Caco-2 (cell line): ENCODE data around the gene KCNK7. TPM values are rescaled to one million over a fixed set of nuclear protein-coding genes. Genes with fewer than 3 reads are reported as not detected.
A peak's percentile ranks its signal among the peaks of the same experiment; 100 is the strongest.

Source experiments
- BruUV-seq: library from RNA; stranded (reverse); fragments of 400-500 nt; replicated peaks from 2 replicates; lab custom pipeline; 2021; lab: Mats Ljungman, UMichigan
- CTCF ChIA-PET: fragments of 300-600 bp; sonication (Branson Sonifier 250); formaldehyde crosslinking; loops from one replicate; lab custom pipeline; 2022; ENCODE audit warnings: antibody characterized with exemption; lab: Charles Lee
- POLR2A ChIA-PET: fragments of 300-600 bp; sonication (Branson Sonifier 250); formaldehyde crosslinking; loops from one replicate; lab custom pipeline; 2022; ENCODE audit warnings: antibody characterized with exemption; lab: Charles Lee
- DNase-seq, 2 experiments: peaks; one replicate each; pipeline versions ENCODE4 v3.0.0 to v3.0.0-alpha.2; 2020 to 2022
- H3K27me3 ChIP-seq: replicated peaks from 2 replicates; pipeline ENCODE4 v1.6.0; 2011; ENCODE audit warnings: low read length; ENCODE audit not compliant: control insufficient read depth, insufficient read depth
- H3K36me3 ChIP-seq: 2 replicates; pipeline ENCODE4 v1.5.1; 2011; ENCODE audit warnings: low read length; ENCODE audit not compliant: control insufficient read depth, insufficient read depth
- H3K4me1 ChIP-seq: fragments of 250-450 bp; sonication (Bioruptor Pico); 2 replicates; pipeline ENCODE4 v1.5.1; 2020; ENCODE audit warnings: mild to moderate bottlenecking
- H3K4me3 ChIP-seq: 2 replicates; pipeline ENCODE4 v1.5.1; 2011; ENCODE audit warnings: low read depth, mild to moderate bottlenecking, control low read depth, low read length
- H3K9me3 ChIP-seq: fragments of 250-450 bp; sonication (Bioruptor Pico); 2 replicates; pipeline ENCODE4 v1.5.1; 2020; ENCODE audit warnings: mild to moderate bottlenecking, moderate library complexity
- H3K27ac Mint-ChIP-seq: one replicate; pipeline ENCODE4 v1.8.0; 2022; ENCODE audit warnings: mixed read lengths; ENCODE audit not compliant: unreplicated experiment
- H3K27me3 Mint-ChIP-seq: one replicate; pipeline ENCODE4 v1.8.0; 2022; ENCODE audit warnings: mixed read lengths; ENCODE audit not compliant: insufficient read depth, unreplicated experiment
- H3K36me3 Mint-ChIP-seq: one replicate; pipeline ENCODE4 v1.8.0; 2022; ENCODE audit warnings: mild to moderate bottlenecking, mixed read lengths; ENCODE audit not compliant: insufficient read depth, unreplicated experiment
- H3K4me1 Mint-ChIP-seq: one replicate; pipeline ENCODE4 v1.8.0; 2022; ENCODE audit warnings: low read depth, mixed read lengths; ENCODE audit not compliant: unreplicated experiment
- H3K4me3 Mint-ChIP-seq: one replicate; pipeline ENCODE4 v1.8.0; 2022; ENCODE audit warnings: mild to moderate bottlenecking, moderate library complexity, mixed read lengths; ENCODE audit not compliant: unreplicated experiment
- H3K9me3 Mint-ChIP-seq: one replicate; pipeline ENCODE4 v1.8.0; 2022; ENCODE audit warnings: mixed read lengths; ENCODE audit not compliant: unreplicated experiment
- CTCF ChIP-seq, 2 experiments: fragments of 200-600 bp in 1 of 2; IDR thresholded peaks; 1 replicate in 1 of 2; 2 replicates in 1 of 2; pipeline versions ENCODE4 v1.5.1 to v1.8.0; 2011 to 2022; ENCODE audit warnings: antibody characterized with exemption in 1 of 2, control low read depth in 1 of 2, inconsistent platforms in 1 of 2, low read depth in 1 of 2, low read length in 1 of 2, mild to moderate bottlenecking in 1 of 2, moderate library complexity in 1 of 2; ENCODE audit not compliant: insufficient read depth in 1 of 2, severe bottlenecking in 1 of 2, unreplicated experiment in 1 of 2
- intact Hi-C: fragments of 100-400 bp; cut with micrococcal nuclease; formaldehyde crosslinking; loops from one replicate; pipeline ENCODE4 v1.10.0; 2022; ENCODE audit not compliant: unreplicated experiment
- total RNA-seq: library from RNA; stranded (reverse); gene quantifications from 2 replicates; pipeline ENCODE4 v1.2.3, GENCODE V29; 2022

KCNK7 gene
- total RNA-seq, 1 experiment from 2014 or later = 0.39 TPM

- Histone ChIP-seq H3K27me3 (no peaks in the 10 kb centered on the region), H3K4me1 (peaks cover 8% of the 10 kb centered on the region), H3K36me3 (peaks cover 4% of the 10 kb centered on the region), H3K9me3 (no peaks in the 10 kb centered on the region), H3K4me3 (no peak overlapping the region)
- no peak for TF ChIP-seq CTCF (IDR thresholded peaks at IDR 0.05; ENCODE audit: insufficient read depth in 1 of 2, low read depth in 1 of 2, low read length in 1 of 2, severe bottlenecking in 1 of 2, unreplicated experiment in 1 of 2)
- Mint-ChIP-seq H3K36me3 (peaks cover 73% of the 10 kb centered on the region), H3K4me1 (peaks cover 8% of the 10 kb centered on the region), H3K27ac (no peak overlapping the region), H3K4me3 (no peak overlapping the region), H3K27me3 (no peaks in the 10 kb centered on the region), H3K9me3 (no peaks in the 10 kb centered on the region)
- no TSS peak for BruUV-seq
- POLR2A ChIA-PET = no interaction called here
- CTCF ChIA-PET = no interaction called here
- intact Hi-C loops = no loop called here
- DNase-seq = no peak
These were observed 22.6 kb upstream of the KCNK7 start for GRCh38 chr11:65617990-65618751.

DNA sequence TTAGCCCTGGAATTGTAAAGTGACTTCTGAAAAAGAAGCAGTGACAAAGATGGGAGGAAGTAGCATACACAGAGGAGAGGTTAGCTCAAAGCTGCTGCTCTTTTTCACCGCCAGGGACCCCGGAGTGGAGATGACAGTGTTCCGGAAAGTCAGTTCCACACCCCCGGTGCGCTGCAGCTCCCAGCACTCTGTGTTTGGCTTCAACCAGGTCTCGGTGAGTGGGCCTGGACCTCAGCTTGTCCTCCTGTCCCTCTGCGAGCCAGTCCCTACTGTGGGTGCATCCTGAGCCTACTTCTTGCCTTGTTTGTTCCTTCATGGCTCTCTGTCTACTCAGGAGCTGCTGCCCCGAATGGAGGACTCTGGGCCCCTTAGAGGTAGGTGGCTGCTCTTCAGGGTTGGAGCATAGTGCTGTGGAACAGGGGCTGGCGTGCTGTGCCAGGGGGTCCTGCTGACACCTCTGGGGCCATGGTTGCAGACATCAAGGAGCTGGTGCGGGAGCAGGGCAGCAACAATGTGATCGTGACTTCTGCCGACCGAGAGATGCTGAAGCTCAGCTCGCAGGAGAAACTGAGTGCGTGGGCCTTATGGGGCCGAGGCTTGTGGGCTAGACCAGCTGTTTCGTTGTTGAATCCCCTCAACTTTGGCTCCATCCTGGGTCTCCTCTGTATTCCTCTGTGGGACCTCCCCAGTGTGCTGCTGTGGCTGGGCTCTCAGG, 21.7 kb upstream of the KCNK7 start:
- Mint-ChIP-seq H3K4me1 (peaks cover 12% of the 10 kb centered on the region), H3K27ac (peak overlapping the region; percentile 96), H3K36me3 (peaks cover 69% of the 10 kb centered on the region), H3K4me3 (peak overlapping the region; percentile 96), H3K27me3 (no peaks in the 10 kb centered on the region), H3K9me3 (no peaks in the 10 kb centered on the region)
- H3K4me1 ChIP-seq = peaks cover 17% of the 10 kb centered on the region
- H3K27me3 ChIP-seq = no peaks in the 10 kb centered on the region
- intact Hi-C loops = no loop called here
- no peak for DNase-seq
- no TSS peak for BruUV-seq
- CTCF ChIA-PET = no interaction called here
- no peak for TF ChIP-seq CTCF (IDR thresholded peaks at IDR 0.05; ENCODE audit: insufficient read depth in 1 of 2, low read depth in 1 of 2, low read length in 1 of 2, severe bottlenecking in 1 of 2, unreplicated experiment in 1 of 2)
- H3K9me3 ChIP-seq = no peaks in the 10 kb centered on the region
- POLR2A ChIA-PET = no interaction called here
- H3K36me3 ChIP-seq = peaks cover 6% of the 10 kb centered on the region
- H3K4me3 ChIP-seq = peak overlapping the region; percentile 85

DNA sequence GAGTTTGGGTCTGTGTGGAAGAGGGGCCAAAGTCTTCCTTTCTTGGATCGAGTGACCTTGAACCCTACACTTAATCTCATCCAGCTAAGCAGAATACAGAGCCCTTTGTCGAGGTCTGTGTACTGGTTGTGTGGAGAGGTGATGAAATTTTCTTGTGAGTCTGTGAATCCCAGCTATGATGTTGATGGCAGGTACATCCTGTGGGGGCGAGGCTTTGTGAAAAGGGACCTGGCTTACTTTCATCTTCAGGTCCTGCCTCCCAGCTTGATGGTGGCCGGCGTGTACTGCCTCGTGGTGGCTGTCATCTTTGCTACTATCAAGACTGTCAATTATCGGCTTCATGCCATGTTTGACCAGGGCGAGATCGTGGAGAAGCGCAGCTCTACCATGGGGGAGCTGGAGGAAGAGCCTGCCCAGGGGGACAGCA, 21.0 kb upstream of the KCNK7 start:
- CTCF ChIA-PET = no interaction called here
- BruUV-seq = TSS peak; percentile 10
- peaks cover 8% of the 10 kb centered on the region for H3K36me3 ChIP-seq
- H3K4me3 ChIP-seq = peak overlapping the region; percentile 85
- peaks cover 20% of the 10 kb centered on the region for H3K4me1 ChIP-seq
- intact Hi-C loops = no loop called here
- H3K27ac Mint-ChIP-seq = peak overlapping the region; percentile 96
- POLR2A ChIA-PET = interaction anchor here (0.5 kb wide), 1 partner anchor 228 kb away, joined by 6 read pairs; no protein-coding TSS in a partner anchor
- no peaks in the 10 kb centered on the region for H3K9me3 ChIP-seq
- H3K36me3 Mint-ChIP-seq = peaks cover 69% of the 10 kb centered on the region
- no peaks in the 10 kb centered on the region for H3K27me3 Mint-ChIP-seq
- peaks cover 17% of the 10 kb centered on the region for H3K4me1 Mint-ChIP-seq
- DNase-seq = no peak
- H3K9me3 Mint-ChIP-seq = no peaks in the 10 kb centered on the region
- H3K27me3 ChIP-seq = no peaks in the 10 kb centered on the region
- TF ChIP-seq CTCF (IDR thresholded peaks at IDR 0.05; ENCODE audit: insufficient read depth in 1 of 2, low read depth in 1 of 2, low read length in 1 of 2, severe bottlenecking in 1 of 2, unreplicated experiment in 1 of 2) = no peak
- H3K4me3 Mint-ChIP-seq = peak overlapping the region; percentile 96
